NOMO-1 treated with DMSO at 0.1 percent for 48 hours (cell line): ENCODE measurements around the gene CTIF.

Source experiments
- DNase-seq: peaks from one replicate; lab custom pipeline; 2025; ENCODE audit not compliant: unreplicated experiment; lab: John Stamatoyannopoulos, UW

The CTIF gene

GRCh38 chr18:48872234-48873145, 333.7 kb downstream of the CTIF start:
- no peak for DNase-seq

- DNase-seq: no peak
These were observed 335.4 kb downstream of the CTIF start for GRCh38 chr18:48874233-48874632.

- DNase-seq: no peak
These were observed 335.9 kb downstream of the CTIF start for GRCh38 chr18:48874701-48875162.

- no peak for DNase-seq
These were observed 336.6 kb downstream of the CTIF start for GRCh38 chr18:48875314-48875941.

GRCh38 chr18:48875942-48876511, 337.2 kb downstream of the CTIF start:
- peak; percentile 30 for DNase-seq

GRCh38 chr18:48876590-48876989, 337.8 kb downstream of the CTIF start:
- no peak for DNase-seq

GRCh38 chr18:48877941-48878340, 339.1 kb downstream of the CTIF start:
- DNase-seq: no peak

- DNase-seq: no peak
These were observed 339.6 kb downstream of the CTIF start for GRCh38 chr18:48878471-48878870.

- DNase-seq: no peak
These were observed 340.2 kb downstream of the CTIF start for GRCh38 chr18:48879008-48879431.

- no peak for DNase-seq
These were observed 342.1 kb downstream of the CTIF start for GRCh38 chr18:48880931-48881330.

- DNase-seq: no peak
These were observed 343.5 kb downstream of the CTIF start for GRCh38 chr18:48882379-48882778.

- no peak for DNase-seq
These were observed 345.5 kb downstream of the CTIF start for GRCh38 chr18:48884306-48884705.

GRCh38 chr18:48884771-48885170, 345.9 kb downstream of the CTIF start:
- no peak for DNase-seq

- no peak for DNase-seq
These were observed 346.6 kb downstream of the CTIF start for GRCh38 chr18:48885266-48885923.

- DNase-seq: no peak
These were observed 347.1 kb downstream of the CTIF start for GRCh38 chr18:48885924-48886400.

GRCh38 chr18:48886520-48887293, 347.9 kb downstream of the CTIF start:
- no peak for DNase-seq

GRCh38 chr18:48887294-48887904, 348.6 kb downstream of the CTIF start:
- no peak for DNase-seq

GRCh38 chr18:48887905-48888772, 349.3 kb downstream of the CTIF start:
- DNase-seq: no peak

- DNase-seq: no peak
These were observed 349.9 kb downstream of the CTIF start for GRCh38 chr18:48888773-48889080.
